NT2/D1 (cell line): Measurements from ENCODE around the gene NHERF2.

Experiments used
- SUZ12 ChIP-seq: IDR thresholded peaks from 2 replicates; pipeline ENCODE4 v1.6.1; 2011; ENCODE audit not compliant: insufficient read length, insufficient read depth; ENCODE audit errors: extremely low read depth
- YY1 ChIP-seq: IDR thresholded peaks from 2 replicates; pipeline ENCODE4 v1.6.1; 2011; ENCODE audit not compliant: insufficient read length, insufficient read depth

DNA sequence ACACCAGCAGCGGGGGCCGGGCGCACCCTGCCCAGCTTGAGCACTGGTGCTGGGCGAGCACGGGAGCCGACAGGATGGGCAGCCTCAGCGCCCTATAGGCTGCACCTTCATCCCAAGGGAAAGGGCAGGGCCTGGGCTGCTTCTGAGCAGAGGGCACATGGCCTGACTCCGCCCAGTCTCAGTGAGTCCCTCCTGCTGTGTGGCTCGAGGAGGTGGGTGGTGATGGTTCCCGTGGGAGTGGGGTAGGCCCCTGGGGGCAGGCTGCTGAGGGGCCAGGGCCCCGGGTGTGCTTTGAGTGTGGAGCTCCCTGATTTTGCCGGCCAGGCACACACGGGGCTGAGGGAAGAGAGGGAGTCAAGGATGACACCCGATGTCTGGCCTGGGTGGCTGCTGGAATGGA lies 59.0 kb downstream of the NHERF2 start:
- TF ChIP-seq YY1 (no peak), SUZ12 (no peak)
